Mononuclear cell (primary cell): ENCODE results near the gene POU1F1. TPM values are rescaled to one million over a fixed set of nuclear protein-coding genes. Genes with fewer than 3 reads are reported as not detected.

Experiments used
- H3K27me3 ChIP-seq: 2 replicates; pipeline ENCODE4 v1.6.0; 2011; ENCODE audit warnings: low read length, control low read depth; ENCODE audit not compliant: insufficient read depth
- H3K4me1 ChIP-seq: 2 replicates; pipeline ENCODE4 v1.5.1; 2011; ENCODE audit warnings: mild to moderate bottlenecking, low read length, control low read depth; ENCODE audit not compliant: insufficient read depth
- H3K4me3 ChIP-seq: 2 replicates; pipeline ENCODE4 v1.5.1; 2011; ENCODE audit warnings: mild to moderate bottlenecking, low read length, moderate library complexity
- H3K9me3 ChIP-seq: 2 replicates; pipeline ENCODE4 v1.5.1; 2011; ENCODE audit warnings: low read depth, mild to moderate bottlenecking, control low read depth, low read length
- total RNA-seq: library from RNA; depleted of rRNA; stranded (reverse); fragments of >200 nt; gene quantifications from one replicate; pipeline ENCODE4 v1.2.3, GENCODE V29; 2012

Gene POU1F1
- total RNA-seq, 1 donor = not detected

- Histone ChIP-seq H3K4me1 (peaks cover 10% of the 10 kb centered on the region), H3K4me3 (peak overlapping the region; percentile 71), H3K9me3 (no peaks in the 10 kb centered on the region), H3K27me3 (peaks cover 7% of the 10 kb centered on the region)
These were observed 48.6 kb downstream of the POU1F1 start for GRCh38 chr3:87227835-87228144.

GRCh38 chr3:87227104-87227834 lies 49.1 kb downstream of the POU1F1 start, which contains the start of gene CHMP2B:
TSS of gene CHMP2B (plus strand) at chr3:87227309. CDS start at chr3:87227523, 214 bp downstream.
- Histone ChIP-seq H3K4me3 (peak within 1 kb of the TSS; percentile 71), H3K9me3 (no peaks in the 10 kb centered on the region), H3K4me1 (peaks cover 10% of the 10 kb centered on the region), H3K27me3 (peaks cover 7% of the 10 kb centered on the region)

- no peaks in the 10 kb centered on the region for H3K9me3 ChIP-seq
- H3K4me1 ChIP-seq = peaks cover 10% of the 10 kb centered on the region
- no peak overlapping the region for H3K4me3 ChIP-seq
- peaks cover 7% of the 10 kb centered on the region for H3K27me3 ChIP-seq
These were observed 50.7 kb downstream of the POU1F1 start for GRCh38 chr3:87225659-87226058.

- Histone ChIP-seq H3K4me3 (no peak overlapping the region), H3K4me1 (no peaks in the 10 kb centered on the region), H3K9me3 (no peaks in the 10 kb centered on the region), H3K27me3 (peaks cover 16% of the 10 kb centered on the region)
These were observed 56.8 kb downstream of the POU1F1 start for GRCh38 chr3:87219611-87220010.

- Histone ChIP-seq H3K4me1 (no peaks in the 10 kb centered on the region), H3K27me3 (peaks cover 13% of the 10 kb centered on the region), H3K9me3 (no peaks in the 10 kb centered on the region), H3K4me3 (no peak overlapping the region)
These were observed 57.8 kb downstream of the POU1F1 start for GRCh38 chr3:87218560-87218959.

Other genes with a start within 250 kb of the POU1F1 start
- 56.9 TPM for gene CHMP2B, start 49.3 kb downstream of the POU1F1 start, total RNA-seq